GM19035 (cell line): ENCODE data around the gene XKR8.
"Not testable (repeated sequence)": the region's sequence is repeated elsewhere in the genome, so short reads cannot be mapped to it uniquely, and the experiment has no call there.

Experiments
- ATAC-seq: cut with Tn5 transposase; IDR thresholded peaks from one replicate; pipeline ENCODE4 v1.9.1; 2021; ENCODE audit not compliant: unreplicated experiment

XKR8 gene

DNA sequence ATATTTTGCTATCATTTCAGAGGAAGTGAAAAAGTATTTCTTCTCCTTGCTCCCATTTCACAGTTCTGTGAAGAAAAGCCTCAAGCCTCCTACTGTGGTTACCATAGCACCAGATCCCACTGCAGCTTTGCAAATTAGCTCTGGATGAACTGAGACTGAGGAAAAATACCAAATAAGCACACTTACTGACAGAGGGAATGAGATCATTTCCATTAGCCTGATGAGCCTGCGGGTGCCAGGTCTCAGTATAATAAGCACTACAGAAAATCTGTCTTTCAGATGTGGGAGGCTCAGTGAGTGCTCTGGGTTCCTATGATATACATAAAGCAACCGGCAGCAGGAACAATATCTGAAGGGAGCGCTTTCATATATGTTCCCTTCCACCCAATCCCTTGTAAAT lies 21.4 kb downstream of the XKR8 start:
- ATAC-seq: no peak

DNA sequence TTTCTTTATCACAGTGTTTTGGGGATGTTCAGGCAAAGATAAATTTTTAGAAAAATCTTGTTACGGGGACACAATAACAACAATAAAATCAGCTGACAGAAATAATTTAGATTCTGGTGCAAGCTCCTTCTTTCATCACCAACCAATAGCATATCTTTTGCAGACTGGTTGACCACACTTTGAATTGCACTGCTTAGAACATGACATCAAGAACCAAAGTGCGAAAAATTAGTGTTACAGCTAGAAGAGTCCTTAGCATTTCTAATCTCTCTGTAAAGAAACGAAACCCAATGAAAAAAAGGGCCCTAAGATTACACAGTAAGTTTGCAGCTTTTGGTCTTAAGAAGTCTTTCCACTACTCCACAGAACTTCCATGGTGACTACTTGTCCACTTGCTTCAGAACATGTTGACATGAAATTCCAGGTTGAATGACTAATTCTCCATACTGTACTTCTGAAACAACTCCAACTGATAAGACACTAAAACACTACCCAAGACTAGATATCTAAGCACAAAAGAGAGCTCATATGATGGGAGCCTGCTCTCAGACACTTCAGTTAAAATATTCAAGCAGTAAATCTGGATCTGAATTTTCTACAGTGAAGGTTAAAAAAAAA lies 31.3 kb downstream of the XKR8 start:
- ATAC-seq: no peak

DNA sequence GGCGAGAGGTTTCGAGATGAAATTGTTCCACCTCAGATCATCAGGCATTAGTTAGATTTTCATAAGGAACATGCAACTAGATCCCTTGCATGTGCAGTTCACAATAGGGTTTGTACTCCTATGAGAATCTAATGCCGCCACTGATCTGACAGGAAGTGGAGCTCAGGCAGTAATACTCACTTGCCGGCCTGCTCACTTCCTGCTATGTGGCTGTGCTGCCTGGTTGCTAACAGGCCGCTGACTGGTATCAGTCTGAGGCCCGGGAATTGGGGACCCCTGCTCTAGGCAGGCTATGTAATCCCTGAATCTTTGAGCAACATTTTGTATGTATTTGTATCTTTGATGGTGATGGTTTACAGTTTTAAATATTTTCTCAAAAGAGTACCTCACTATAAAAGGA lies 32.5 kb downstream of the XKR8 start:
- no peak for ATAC-seq

DNA sequence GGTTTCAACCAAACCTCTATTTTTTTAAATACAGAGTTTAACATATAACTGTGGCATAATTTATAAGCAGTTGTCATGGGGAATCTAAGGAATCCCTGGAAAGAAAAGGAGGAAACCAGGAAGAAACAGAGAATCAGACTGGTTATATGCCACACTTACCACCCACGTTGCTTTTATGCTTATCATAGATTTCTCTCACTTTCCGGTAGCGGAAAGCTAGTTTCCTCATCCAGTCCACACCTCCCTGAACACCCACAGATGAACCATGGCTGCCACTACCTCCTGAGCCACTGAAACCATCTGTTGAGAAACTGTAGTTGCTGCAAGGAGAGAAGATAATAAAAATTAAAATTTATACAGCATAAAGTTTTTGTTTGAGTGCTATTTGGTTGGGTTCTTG lies 33.5 kb downstream of the XKR8 start:
- no peak for ATAC-seq

DNA sequence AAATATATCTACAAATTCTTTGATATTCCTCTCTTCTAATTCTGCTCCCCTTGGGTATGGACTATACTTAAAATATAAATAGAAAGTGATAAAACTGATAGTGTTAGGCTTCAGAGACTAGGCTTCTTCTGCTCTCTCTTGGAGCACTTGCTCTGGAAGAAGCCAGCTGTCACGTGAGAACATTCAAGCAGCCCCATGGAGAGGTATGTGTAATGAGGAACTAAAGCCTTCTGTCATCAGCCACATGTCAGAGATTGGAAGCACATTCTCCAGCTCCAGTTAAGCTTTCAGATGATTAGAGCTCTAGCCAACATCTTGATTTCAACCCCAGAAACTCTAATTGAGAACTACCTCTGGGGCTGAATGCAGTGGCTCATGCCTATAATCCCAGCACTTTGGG lies 34.3 kb downstream of the XKR8 start:
- no peak for ATAC-seq

DNA sequence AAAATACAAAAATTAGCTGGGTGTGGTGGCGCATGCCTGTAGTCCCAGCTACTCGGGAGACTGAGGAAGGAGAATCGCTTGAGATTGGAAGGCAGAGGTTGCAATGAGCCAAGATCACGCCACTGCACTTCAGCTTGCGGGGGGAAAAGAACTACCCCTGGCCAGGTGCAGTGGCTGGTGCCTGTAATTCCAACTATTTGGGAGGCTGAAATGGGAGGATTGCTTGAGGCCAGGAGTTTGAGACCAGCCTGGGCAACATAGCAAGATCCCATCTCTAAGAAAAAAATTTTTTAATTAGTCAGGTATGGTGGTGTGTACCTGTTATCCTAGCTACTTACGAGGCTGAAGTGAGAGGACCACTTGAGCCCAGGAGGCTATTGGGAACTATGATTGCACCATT lies 34.8 kb downstream of the XKR8 start:
- not testable (repeated sequence) for ATAC-seq

DNA sequence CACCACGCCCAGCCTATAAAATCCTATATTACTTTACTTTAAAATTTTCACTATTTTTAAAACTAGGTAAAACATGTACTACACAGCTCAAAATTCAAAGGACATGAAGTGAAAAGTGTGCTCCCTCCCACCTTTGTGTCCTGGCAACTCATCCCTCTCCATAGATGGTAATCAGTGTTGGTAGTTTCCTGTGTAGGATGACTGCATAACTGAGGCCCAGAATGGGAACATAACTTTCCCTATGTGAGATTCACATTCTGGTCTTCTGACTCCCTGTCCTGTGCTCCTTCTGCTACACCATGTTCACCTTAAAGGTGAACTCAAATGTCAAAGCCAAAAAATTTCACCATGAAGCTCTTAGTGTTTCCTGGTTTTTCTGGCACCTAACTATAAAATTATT lies 39.3 kb downstream of the XKR8 start:
- ATAC-seq: no peak

DNA sequence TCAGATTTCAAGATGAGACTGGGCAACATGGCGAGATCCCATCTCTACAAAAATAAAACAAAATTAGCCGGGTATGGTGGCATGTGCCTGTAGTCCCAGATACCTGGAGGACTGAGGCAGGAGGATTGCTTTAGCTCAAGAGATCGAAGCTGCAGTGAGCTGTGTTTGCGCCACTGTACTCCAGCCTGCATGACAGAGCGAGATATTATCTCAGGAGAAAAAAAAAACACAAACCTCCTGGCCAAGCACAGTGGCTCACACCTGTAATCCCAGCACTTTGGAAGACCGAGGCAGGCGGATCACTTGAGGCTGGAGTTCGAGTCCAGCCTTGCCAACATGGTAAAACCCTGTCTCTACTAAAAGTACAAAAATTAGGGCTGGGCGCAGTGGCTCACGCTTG lies 42.8 kb downstream of the XKR8 start:
- ATAC-seq: no peak

DNA sequence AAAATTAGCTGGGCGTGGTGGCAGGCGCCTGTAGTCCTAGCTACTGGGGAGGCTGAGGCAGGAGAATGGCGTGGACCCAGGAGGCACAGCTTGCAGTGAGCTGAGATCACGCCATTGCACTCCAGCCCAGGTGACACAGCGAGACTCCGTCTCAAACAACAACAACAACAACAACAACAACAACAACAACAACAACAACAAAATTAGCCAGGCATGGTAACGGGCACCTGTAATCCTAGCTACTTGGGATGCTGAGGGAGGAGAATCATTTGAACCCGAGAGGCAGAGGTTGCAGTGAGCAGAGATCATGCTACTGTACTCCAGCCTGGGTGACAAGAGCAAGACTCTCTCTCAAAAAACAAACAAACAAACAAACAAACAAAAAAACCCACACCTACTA lies 43.3 kb downstream of the XKR8 start:
- ATAC-seq: not testable (repeated sequence)

DNA sequence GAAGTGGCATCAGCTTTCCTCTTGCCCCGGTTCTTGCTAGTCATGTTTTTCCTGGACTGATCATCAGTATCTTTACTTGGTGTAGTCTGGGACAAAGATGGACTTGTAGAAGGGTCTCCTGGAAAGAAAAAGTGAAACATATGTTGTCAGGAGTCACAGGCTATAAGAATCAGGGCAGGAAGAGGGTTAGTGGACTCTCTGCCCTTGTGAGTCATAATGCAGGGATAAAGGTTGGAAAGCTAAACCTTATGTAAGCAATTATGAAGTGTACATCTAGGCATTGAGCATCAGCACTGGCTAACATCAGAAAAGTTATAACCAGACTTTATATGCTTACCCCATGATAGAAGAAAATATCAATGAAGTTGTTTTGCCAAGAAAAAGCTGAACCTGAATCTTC lies 51.2 kb downstream of the XKR8 start:
- ATAC-seq: no peak
